ENCODE results near the gene DNAI1.

Gene DNAI1

GRCh38 chr9:34546102-34546833 is 87.7 kb downstream of the DNAI1 start:
- TF ChIP-seq SIN3A (IDR thresholded peaks at IDR 0.05; ENCODE audit: borderline replicate concordance, insufficient read depth, low read length) = no peak
- no peak for TF ChIP-seq POLR2AphosphoS5 (IDR thresholded peaks at IDR 0.05; ENCODE audit: low read depth, low read length)
- no peak for TF ChIP-seq REST (IDR thresholded peaks at IDR 0.05; ENCODE audit: insufficient read depth in 1 of 2, low read depth in 2 of 2, low read length in 2 of 2)
- no peak for TF ChIP-seq FOXP2 (optimal IDR thresholded peaks at IDR 0.05; ENCODE audit: borderline replicate concordance, extremely low read depth, extremely low read length, insufficient read depth)
- no peak for TF ChIP-seq TAF1 (IDR thresholded peaks at IDR 0.05; ENCODE audit: borderline replicate concordance, insufficient read depth, low read length)

- TF ChIP-seq POLR2AphosphoS5 (IDR thresholded peaks at IDR 0.05; ENCODE audit: low read depth, low read length) (no peak), SIN3A (IDR thresholded peaks at IDR 0.05; ENCODE audit: borderline replicate concordance, insufficient read depth, low read length) (no peak), FOXP2 (optimal IDR thresholded peaks at IDR 0.05; ENCODE audit: borderline replicate concordance, extremely low read depth, extremely low read length, insufficient read depth) (no peak), TAF1 (IDR thresholded peaks at IDR 0.05; ENCODE audit: borderline replicate concordance, insufficient read depth, low read length) (no peak), REST (IDR thresholded peaks at IDR 0.05; ENCODE audit: insufficient read depth in 1 of 2, low read depth in 2 of 2, low read length in 2 of 2) (no peak)
These were observed 88.5 kb downstream of the DNAI1 start for GRCh38 chr9:34546834-34547827.

- TF ChIP-seq SIN3A (IDR thresholded peaks at IDR 0.05; ENCODE audit: borderline replicate concordance, insufficient read depth, low read length) (no peak), POLR2AphosphoS5 (IDR thresholded peaks at IDR 0.05; ENCODE audit: low read depth, low read length) (no peak), FOXP2 (optimal IDR thresholded peaks at IDR 0.05; ENCODE audit: borderline replicate concordance, extremely low read depth, extremely low read length, insufficient read depth) (peak; percentile 32)
These were observed 89.5 kb downstream of the DNAI1 start for GRCh38 chr9:34547960-34548611.

GRCh38 chr9:34549407-34549732 is 90.8 kb downstream of the DNAI1 start:
- TF ChIP-seq SIN3A (IDR thresholded peaks at IDR 0.05; ENCODE audit: borderline replicate concordance, insufficient read depth, low read length) (no peak), POLR2AphosphoS5 (IDR thresholded peaks at IDR 0.05; ENCODE audit: low read depth, low read length) (no peak), REST (IDR thresholded peaks at IDR 0.05; ENCODE audit: insufficient read depth in 1 of 2, low read depth in 2 of 2, low read length in 2 of 2) (no peak), TAF1 (IDR thresholded peaks at IDR 0.05; ENCODE audit: borderline replicate concordance, insufficient read depth, low read length) (no peak), FOXP2 (optimal IDR thresholded peaks at IDR 0.05; ENCODE audit: borderline replicate concordance, extremely low read depth, extremely low read length, insufficient read depth) (no peak)

GRCh38 chr9:34550016-34550680 is 91.5 kb downstream of the DNAI1 start:
- TF ChIP-seq SIN3A (IDR thresholded peaks at IDR 0.05; ENCODE audit: borderline replicate concordance, insufficient read depth, low read length) (no peak), FOXP2 (optimal IDR thresholded peaks at IDR 0.05; ENCODE audit: borderline replicate concordance, extremely low read depth, extremely low read length, insufficient read depth) (no peak), POLR2AphosphoS5 (IDR thresholded peaks at IDR 0.05; ENCODE audit: low read depth, low read length) (no peak)

Data from PFSK-1 (cell line).